ENCODE data around the gene CFLAR. TPM values are rescaled to one million over a fixed set of nuclear protein-coding genes. Genes with fewer than 3 reads are reported as not detected.

The CFLAR gene
- total RNA-seq, 1 donor from 2014 or later, result 43.9 TPM

DNA sequence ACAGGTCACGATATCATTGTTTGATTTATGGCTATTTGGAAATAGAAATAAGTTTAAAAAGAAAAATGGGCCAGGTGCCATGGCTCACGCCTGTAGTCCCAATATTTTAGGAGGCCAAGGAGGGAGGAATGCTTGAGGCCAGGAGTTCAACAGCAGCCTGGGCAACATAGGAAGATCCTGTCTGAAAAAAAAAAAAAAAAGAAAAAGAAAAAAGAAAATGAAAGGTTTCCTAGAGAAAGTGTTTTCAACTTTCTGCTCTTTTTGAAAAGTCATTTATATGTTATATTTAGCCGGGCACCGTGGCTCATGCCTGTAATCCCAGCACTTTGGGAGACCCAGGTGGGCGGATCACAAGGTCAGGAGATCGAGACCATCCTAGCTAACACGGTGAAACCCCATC is 41.0 kb upstream of the CFLAR start:
- DNase-seq (ENCODE audit: low spot score in 2 of 2, unreplicated experiment in 2 of 2), result no peak
- Mint-ChIP-seq H3K36me3 (peaks cover 3% of the 10 kb centered on the region), H3K27me3 (ENCODE audit: low read depth) (no peaks in the 10 kb centered on the region), H3K4me3 (no peak overlapping the region), H3K9me3 (no peaks in the 10 kb centered on the region), H3K27ac (no peak overlapping the region), H3K4me1 (peaks cover 18% of the 10 kb centered on the region)
- TF ChIP-seq, protein P1, sequence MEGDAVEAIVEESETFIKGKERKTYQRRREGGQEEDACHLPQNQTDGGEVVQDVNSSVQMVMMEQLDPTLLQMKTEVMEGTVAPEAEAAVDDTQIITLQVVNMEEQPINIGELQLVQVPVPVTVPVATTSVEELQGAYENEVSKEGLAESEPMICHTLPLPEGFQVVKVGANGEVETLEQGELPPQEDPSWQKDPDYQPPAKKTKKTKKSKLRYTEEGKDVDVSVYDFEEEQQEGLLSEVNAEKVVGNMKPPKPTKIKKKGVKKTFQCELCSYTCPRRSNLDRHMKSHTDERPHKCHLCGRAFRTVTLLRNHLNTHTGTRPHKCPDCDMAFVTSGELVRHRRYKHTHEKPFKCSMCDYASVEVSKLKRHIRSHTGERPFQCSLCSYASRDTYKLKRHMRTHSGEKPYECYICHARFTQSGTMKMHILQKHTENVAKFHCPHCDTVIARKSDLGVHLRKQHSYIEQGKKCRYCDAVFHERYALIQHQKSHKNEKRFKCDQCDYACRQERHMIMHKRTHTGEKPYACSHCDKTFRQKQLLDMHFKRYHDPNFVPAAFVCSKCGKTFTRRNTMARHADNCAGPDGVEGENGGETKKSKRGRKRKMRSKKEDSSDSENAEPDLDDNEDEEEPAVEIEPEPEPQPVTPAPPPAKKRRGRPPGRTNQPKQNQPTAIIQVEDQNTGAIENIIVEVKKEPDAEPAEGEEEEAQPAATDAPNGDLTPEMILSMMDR (IDR thresholded peaks at IDR 0.05; ENCODE audit: unreplicated experiment), result no peak

DNA sequence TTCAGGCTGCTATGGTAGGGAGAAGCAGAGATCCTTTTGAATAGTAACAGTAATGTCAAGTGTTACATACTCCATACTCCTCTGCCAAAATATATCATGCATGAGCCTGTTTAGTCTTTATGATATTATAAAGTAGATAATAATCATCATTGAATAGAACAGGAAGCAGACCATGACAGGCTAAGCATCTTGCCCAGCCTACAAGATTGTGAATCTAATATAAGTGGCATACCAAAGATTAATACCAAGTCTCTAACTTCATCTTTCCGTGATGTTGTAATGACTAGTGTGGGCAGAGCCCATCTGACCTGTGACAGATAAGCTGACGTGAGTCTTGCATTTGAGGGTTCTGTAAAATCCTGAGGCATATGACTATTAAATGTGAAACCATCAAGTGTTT is 31.1 kb upstream of the CFLAR start:
- TF ChIP-seq, protein P1 (IDR thresholded peaks at IDR 0.05; ENCODE audit: unreplicated experiment), result no peak
- H3K4me1 Mint-ChIP-seq, result no peaks in the 10 kb centered on the region
- no peaks in the 10 kb centered on the region for H3K9me3 Mint-ChIP-seq
- H3K27me3 Mint-ChIP-seq (ENCODE audit: low read depth), result no peaks in the 10 kb centered on the region
- H3K4me3 Mint-ChIP-seq, result no peak overlapping the region
- no peak overlapping the region for H3K27ac Mint-ChIP-seq
- DNase-seq (ENCODE audit: low spot score in 2 of 2, unreplicated experiment in 2 of 2), result no peak
- peaks cover 26% of the 10 kb centered on the region for H3K36me3 Mint-ChIP-seq

DNA sequence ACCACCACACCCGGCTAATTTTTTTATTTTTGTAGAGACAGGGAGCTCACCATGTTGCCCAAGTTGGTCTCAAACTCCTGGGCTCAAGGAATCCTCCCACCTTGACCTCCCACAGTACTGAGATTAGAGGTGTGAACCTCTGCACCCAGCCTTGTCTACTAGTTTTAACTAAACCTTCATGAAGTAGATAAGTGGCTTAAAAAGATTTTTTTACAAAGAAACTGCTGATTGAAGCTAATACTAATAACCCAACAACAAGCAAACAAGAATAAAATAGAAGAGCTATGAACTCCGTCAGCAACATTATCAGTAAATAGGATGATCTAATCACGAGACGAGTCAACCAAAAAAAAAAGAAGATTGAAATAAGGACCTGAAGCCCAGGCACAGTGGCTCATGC is 25.4 kb upstream of the CFLAR start:
- no peaks in the 10 kb centered on the region for H3K27me3 Mint-ChIP-seq (ENCODE audit: low read depth)

GRCh38 chr2:201093573-201093972 is 22.4 kb upstream of the CFLAR start:
- Mint-ChIP-seq H3K4me1 (no peaks in the 10 kb centered on the region), H3K9me3 (no peaks in the 10 kb centered on the region), H3K27me3 (ENCODE audit: low read depth) (no peaks in the 10 kb centered on the region), H3K36me3 (peaks cover 7% of the 10 kb centered on the region), H3K4me3 (no peak overlapping the region), H3K27ac (no peak overlapping the region)
- DNase-seq (ENCODE audit: low spot score in 2 of 2, unreplicated experiment in 2 of 2), result no peak
- TF ChIP-seq, protein P1 (IDR thresholded peaks at IDR 0.05; ENCODE audit: unreplicated experiment), result no peak

More for the DNA sequence above, 25.4 kb upstream of the CFLAR start:
- no peak overlapping the region for H3K4me3 Mint-ChIP-seq
- TF ChIP-seq, protein P1 (IDR thresholded peaks at IDR 0.05; ENCODE audit: unreplicated experiment), result no peak
- no peaks in the 10 kb centered on the region for H3K9me3 Mint-ChIP-seq
- no peak for DNase-seq (ENCODE audit: low spot score in 2 of 2, unreplicated experiment in 2 of 2)
- H3K4me1 Mint-ChIP-seq, result no peaks in the 10 kb centered on the region
- no peak overlapping the region for H3K27ac Mint-ChIP-seq
- H3K36me3 Mint-ChIP-seq, result peaks cover 20% of the 10 kb centered on the region

GRCh38 chr2:201100497-201100896 is 15.5 kb upstream of the CFLAR start:
- Mint-ChIP-seq H3K27ac (no peak overlapping the region), H3K27me3 (ENCODE audit: low read depth) (no peaks in the 10 kb centered on the region), H3K4me1 (no peaks in the 10 kb centered on the region), H3K36me3 (no peaks in the 10 kb centered on the region), H3K4me3 (no peak overlapping the region), H3K9me3 (no peaks in the 10 kb centered on the region)
- TF ChIP-seq, protein P1 (IDR thresholded peaks at IDR 0.05; ENCODE audit: unreplicated experiment), result no peak
- DNase-seq (ENCODE audit: low spot score in 2 of 2, unreplicated experiment in 2 of 2), result no peak

DNA sequence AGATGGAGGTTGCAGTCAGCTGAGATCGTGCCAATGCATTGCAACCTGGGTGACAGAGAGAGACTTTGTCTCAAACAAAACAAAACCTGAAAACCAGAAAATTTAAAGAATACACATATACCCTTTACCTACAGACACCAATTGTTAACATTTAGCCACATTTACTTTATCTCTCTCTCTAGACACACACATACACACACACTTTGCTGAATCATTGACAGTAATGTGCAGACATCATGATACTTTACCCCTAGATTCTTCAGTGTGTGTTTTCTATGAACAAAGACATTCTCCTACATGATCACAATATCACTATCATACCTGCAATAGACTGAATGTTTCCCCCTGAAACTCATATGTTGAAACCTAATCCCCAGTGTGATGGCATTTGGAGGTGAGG is 10.2 kb upstream of the CFLAR start:
- TF ChIP-seq, protein P1 (IDR thresholded peaks at IDR 0.05; ENCODE audit: unreplicated experiment), result no peak
- Mint-ChIP-seq H3K27me3 (ENCODE audit: low read depth) (peaks cover 2% of the 10 kb centered on the region), H3K4me3 (no peak overlapping the region), H3K9me3 (peaks cover 4% of the 10 kb centered on the region), H3K27ac (no peak overlapping the region), H3K36me3 (no peaks in the 10 kb centered on the region), H3K4me1 (no peaks in the 10 kb centered on the region)
- no peak for DNase-seq (ENCODE audit: low spot score in 2 of 2, unreplicated experiment in 2 of 2)
